ENCODE results near the gene CASS4.

DNA sequence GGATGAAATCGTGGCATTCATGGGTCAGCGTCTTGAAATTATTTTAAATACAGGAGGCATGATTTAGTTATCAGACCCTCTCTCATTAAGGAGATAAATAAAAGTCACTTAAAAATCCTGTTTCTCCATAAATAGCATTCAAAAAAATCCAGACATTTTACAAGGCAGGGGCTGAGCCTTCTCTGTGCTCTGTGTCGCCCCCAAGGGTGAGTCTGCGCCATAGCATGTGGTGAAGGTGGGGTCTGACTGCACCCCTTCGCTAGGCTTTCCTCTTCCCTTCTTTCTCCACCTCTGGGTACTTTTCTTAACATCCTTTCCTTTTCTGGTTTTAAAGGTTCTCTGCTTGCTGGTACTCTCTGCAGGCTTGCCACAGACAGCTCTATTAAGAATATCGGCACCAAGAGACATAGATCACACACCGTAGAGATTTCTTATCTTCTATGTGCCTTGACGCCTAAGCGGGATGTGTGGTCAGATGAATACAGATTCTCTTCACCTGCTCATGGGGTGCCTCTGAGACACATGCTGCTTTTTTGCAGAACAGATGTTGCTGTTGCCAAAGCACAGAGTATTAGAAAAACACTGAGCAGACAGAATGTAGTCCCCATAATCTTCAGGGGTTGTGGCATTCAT lies 92.4 kb downstream of the CASS4 start:
- TF ChIP-seq, protein P1, sequence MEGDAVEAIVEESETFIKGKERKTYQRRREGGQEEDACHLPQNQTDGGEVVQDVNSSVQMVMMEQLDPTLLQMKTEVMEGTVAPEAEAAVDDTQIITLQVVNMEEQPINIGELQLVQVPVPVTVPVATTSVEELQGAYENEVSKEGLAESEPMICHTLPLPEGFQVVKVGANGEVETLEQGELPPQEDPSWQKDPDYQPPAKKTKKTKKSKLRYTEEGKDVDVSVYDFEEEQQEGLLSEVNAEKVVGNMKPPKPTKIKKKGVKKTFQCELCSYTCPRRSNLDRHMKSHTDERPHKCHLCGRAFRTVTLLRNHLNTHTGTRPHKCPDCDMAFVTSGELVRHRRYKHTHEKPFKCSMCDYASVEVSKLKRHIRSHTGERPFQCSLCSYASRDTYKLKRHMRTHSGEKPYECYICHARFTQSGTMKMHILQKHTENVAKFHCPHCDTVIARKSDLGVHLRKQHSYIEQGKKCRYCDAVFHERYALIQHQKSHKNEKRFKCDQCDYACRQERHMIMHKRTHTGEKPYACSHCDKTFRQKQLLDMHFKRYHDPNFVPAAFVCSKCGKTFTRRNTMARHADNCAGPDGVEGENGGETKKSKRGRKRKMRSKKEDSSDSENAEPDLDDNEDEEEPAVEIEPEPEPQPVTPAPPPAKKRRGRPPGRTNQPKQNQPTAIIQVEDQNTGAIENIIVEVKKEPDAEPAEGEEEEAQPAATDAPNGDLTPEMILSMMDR (IDR thresholded peaks at IDR 0.05) = no peak
- TF ChIP-seq POLR2A (IDR thresholded peaks at IDR 0.05) = no peak
